H4 (cell line): ENCODE data around the gene RSPH1. TPM values are rescaled to one million over a fixed set of nuclear protein-coding genes. Genes with fewer than 3 reads are reported as not detected.

Source experiments
- DNase-seq: peaks from one replicate; pipeline ENCODE4 v3.0.0-alpha.2; 2015; ENCODE audit warnings: low spot score
- total RNA-seq: library from RNA; depleted of rRNA; stranded (reverse); fragments of >200 nt; shearing (Covaris generic); gene quantifications from 2 replicates; pipeline ENCODE4 v1.2.3, GENCODE V29; 2014

RSPH1 gene
- total RNA-seq, 1 experiment from 2014 or later = not detected

DNA sequence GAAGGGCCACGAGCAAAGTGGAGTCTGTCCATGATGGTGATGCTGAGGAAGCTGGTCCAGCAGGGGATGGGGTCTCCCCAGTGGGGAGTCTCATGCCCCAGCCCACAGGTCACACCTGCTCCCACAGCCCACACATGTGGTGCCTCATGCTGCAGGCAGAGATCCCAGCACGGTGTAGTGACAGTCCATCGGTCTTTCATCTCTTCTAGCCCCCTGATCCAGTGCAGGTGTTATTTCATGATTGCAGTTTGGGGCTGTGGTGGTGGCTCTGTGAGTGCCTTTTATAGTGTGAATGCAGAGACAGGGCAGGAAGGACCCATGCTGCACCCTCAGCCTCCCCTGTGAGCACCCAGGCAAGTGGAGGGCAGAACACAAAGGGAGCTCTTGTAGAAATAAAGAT lies 47.3 kb downstream of the RSPH1 start:
- no peak for DNase-seq

DNA sequence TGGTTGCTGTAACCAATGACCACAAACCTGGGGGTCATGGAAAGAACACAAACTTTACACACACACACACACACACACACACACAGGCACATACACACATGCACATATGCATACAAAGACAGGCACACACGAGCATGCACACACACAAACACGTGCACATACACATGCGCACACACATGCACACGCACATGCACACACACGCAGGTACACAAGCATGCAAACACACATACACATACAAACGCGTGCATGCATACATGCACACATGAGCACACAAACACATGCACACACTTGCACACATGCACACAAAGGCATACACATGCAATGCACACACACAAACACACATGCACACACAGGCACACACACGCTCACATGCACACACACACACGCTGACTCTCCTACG lies 48.3 kb downstream of the RSPH1 start:
- DNase-seq = no peak

DNA sequence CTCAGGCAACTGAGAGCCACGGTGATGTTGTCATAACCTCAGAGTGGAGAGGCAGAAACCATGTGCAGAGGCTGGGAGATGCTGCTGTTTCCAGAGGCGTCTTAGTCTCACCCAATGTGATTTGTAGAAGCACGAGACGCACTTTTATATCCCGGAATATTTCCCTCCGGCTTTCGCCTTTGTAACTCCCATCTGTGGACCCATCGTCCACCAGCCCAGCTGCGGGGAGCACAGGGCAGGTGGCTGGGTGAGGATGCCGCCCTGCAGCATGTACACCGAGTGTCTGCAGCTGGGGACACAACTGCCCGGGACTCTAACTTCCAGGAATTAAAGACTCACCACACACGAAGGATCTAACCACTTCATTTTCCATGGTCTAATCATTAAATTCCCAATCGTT lies 48.8 kb downstream of the RSPH1 start:
- no peak for DNase-seq

DNA sequence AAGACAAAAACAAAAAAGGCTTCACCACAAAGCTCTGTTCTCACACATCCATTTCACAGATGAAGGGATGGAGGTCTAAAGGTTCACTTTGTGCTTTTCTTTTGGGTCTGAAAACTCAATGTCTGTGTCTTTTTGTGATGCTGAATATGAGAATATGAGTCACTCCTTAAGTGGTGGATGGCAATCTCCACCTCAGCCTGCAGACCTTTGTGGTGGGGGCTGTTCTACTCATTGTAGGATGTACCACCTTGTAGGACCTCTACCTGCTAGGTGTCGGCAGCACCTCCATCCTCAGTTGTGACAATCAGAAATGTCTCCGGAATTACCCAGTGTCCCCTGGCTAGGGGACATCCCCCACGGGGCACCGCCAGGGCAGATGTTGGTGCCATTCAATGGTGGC lies 49.5 kb downstream of the RSPH1 start:
- DNase-seq = no peak

DNA sequence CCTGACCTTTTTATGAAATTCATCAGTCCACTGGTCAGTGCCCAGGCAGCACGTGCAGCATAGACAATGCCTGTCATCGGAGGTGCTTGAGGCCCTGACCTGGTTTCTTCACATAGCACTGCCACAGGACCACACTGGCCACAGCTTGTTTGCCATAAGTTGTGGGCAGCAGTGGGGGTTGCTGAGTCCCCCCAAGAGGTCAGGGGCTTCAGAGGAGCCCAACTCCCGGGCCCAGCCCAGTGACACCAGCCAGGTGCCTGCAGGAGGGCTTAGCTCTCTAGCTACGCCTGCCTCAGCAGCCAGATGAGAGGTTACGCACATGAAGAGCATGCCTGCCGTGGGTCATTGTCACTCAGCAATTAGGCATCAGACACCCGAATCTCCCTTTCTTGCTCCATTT lies 50.7 kb downstream of the RSPH1 start:
- DNase-seq = no peak

DNA sequence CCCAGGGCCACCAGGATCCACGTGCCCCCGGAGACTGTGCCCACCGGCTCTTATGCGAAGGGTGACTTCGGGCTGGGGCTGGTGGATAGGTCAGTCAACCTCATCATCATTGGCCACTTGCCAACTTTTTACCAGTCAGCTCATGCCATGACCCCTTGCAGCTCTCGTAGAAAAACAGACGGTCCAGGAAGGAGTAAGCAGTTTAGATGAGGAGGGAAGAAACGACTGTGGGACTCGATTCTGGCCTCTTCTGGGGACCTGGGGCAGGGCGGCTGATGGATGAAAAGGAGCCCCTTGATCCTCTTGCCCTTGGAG lies 51.3 kb downstream of the RSPH1 start:
- no peak for DNase-seq

DNA sequence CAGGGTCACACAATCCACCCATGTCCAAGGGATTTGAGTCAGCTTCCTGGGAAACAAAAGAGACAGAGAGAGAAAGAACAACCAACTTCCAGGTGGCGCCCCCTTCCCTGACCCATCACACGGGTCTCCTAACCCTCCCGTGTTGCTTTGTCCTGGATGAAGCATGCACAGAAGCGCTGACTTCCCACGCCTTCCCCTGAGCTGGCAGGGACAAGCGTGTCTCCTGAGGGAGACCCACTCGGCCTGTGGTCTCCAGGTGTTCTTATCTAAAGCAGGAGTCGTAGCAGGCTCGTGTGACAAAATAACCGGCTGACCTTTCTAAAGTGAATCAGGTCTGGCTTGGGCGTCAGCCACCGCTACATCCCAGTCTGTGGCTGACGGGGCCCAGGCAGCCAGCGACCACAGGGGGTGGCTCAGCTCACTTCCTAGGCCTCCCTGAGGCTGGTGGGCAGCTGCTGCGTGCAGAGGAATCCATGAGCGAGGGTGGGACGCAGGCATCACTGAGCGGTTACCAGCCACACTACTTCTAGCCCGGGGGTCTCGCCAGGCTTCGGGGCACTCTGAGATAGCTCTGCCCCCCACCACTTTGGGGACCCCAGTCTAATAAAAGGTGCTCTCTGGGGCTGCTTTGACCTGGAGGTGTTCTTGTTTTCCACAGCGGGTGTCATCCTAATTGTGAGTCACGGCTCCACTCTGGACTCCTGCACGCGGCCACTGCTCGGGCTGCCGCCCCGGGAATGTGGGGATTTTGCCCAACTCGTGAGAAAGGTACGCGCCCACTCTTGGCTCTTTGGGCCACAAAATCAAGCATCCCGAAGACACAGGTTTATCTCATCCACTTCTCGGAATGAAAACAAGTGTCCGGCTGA lies 51.9 kb downstream of the RSPH1 start:
- no peak for DNase-seq

DNA sequence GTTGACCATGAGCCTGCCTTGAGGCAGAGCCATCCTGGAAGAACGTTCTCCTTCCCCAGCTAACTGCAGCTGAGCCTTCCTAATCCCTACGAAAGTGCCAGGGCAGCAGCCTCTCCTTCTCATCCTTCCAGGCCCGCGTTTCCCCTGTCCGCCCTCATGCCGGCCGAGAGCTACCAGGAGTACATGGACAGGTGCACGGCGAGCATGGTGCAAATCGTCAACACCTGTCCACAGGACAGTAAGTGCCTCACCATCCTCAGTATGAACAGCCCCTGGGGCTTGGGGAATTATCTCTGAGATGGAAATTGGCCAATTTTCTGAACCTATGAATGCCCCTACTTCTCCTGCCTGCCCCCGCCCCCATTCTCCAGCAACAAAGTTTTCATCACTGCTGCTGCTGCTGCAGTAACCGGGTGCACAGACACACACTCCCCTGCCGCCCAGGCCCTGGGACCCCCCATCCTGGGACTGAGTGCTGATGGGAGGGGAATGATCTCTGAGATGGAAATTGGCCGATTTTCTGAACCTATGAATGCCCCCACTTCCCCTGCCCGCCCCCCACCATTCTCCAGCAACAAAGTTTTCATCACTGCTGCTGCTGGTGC lies 52.7 kb downstream of the RSPH1 start:
- DNase-seq = no peak

DNA sequence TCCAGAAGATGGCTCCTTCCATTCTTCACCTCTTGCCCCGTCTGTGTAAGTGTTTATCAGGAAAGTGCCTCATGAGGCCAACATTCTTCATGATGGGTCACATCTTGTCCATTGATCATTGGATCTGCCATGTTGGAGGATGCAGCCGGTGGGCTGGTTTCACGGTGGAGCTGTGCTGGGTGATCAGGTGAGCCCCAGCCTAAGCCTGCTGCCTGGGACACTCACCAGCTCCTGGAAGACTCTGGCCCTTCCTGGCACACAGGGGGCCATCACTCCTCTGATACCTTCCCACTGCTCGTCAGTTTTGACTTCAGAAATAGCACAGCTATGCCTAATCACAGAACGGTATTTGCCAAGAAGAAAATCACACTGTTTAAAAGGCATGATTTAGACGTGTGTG lies 54.1 kb downstream of the RSPH1 start:
- DNase-seq = no peak

DNA sequence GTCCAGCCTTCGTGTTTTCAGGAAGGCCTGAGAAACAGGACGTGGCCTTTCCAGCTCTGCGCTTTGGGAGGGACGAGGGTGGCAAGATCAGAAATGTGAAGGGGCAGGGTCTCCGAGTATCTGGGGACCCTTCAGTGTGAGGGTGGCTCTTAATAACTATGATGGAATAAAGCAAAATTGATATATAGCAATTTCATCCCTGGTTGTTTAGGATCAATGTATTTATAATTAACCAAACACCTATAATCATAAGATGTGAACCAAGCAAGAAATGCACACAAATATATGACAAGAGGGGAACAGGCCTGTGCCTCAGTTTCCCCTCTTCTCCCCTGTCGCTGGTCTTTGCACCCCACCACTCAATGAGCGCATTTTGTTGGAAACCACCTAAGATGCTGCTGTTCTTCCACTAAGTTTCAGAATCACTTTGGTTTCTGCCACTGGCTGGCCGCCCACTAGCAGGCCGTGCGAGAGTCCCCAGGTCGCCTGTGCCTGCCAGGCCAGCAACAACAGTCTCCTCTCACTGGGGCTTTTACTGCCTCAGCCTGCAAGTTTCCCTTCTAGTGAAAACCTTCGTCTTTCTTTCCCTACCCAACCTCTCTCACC lies 55.7 kb downstream of the RSPH1 start:
- DNase-seq = no peak

DNA sequence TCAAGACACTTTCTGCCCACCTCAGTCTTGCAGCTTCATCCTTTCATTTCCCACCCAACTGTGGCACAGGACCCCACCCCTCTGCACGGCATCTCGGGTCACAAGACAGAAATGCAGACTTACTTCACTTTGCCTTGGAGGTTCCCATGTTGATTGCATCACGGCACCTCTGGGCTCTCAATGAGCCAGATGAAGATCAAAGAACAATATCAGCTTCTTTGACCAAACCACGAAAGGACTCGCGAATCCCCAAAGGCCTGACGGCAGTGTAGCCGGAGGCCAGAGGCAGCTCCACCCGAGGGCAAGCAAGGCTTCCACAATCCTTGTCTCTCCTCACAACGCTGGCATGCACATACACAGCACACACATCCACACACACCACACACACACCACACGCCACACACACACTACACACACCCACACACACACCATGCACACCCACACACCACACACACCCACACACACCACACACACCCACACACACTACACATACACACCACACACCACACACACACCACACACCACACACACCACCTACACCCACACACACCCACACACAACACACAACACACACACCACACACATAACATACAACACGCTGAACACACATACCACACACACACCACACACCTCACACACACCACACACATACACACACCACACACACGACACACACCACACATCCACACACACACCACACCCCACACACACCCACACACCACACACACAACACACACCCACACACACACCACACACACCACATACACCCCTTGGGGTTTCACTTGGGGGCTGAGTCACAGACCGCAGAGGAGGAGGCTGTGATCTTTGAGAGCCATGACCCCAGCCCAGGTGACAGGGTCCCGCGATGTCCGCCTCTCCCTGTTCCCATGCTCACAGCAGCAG lies 56.5 kb downstream of the RSPH1 start:
- no peak for DNase-seq

DNA sequence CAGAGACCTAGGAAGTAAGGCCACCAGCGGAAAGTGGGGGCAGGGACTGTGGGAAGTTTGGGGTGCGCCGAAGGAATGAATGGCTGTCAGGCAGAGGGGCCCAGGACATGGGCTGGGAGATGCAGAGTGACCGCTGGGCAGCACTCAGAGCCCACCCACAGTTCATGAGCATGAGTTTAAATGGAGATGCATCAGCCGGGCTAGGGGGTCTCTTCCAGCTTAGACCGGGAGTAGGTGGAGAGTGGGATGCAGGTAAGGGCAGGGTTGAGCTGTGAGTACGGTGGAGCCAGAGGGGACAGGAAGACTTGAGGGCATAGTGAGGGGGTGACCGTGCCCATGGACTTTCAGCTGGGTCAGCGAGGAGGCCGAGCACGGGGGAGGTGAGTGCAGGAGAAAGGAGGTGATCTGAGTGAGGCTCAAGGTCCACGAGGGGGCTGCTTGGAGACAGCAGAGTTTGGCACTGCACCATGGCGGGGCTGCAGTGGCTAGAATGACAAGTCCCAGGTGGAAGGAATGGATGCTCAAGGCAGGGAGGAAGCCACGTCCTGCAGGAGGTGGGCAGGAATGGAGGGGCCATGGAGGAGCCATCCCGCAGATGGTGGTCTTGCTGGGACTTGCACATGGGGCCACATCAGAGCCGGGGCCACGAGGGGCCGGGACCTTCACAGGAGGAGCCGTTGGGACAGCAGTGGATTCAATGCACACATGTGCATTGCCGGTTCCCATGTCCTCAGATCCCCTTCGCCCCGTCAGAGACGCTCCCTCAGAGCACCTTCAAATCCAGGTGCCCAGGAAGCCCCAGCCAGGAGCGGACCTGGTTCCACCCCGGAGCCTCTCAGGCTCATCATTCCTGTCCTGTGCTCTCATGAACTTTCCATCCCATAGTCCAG lies 57.5 kb downstream of the RSPH1 start:
- no peak for DNase-seq

DNA sequence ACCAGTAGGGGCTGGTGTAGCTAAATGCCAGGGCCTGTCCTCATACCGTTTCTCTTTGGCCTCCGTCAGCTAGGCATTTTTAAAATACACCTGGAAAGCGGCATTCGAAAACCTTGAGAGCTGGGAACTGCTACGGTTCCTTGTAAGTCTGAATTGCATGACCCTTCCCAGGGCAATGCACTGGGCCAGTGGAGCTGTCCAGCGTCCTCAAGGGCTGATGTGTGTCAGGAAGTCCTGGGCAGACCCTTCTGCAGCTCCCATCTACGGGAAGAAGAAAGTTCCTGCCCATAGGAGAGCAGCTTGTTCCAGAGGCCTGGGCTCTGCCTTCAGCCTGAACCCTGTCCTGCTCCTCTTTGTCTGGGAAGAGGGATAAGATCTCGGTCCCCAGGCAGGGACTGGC lies 58.2 kb downstream of the RSPH1 start:
- DNase-seq = no peak

DNA sequence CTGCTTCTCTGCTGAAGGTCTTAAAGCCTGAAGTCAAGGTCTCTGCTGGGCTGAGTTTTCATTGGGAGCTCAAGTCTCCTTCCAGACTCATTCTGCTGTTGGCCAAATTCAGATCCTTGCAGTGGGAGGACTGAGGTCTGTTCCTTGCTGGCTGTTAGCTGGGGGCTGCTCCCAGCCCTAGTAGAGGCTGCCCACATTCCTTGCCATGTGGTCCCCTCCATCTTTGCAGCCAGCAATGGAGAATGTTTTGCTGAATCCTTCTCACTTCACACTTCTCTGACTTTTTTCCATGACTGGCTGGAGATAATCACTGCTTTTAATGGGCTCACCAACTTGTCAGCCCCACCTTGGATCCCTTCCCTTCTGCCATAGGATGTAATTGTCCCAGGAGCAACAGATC lies 59.1 kb downstream of the RSPH1 start:
- no peak for DNase-seq

DNA sequence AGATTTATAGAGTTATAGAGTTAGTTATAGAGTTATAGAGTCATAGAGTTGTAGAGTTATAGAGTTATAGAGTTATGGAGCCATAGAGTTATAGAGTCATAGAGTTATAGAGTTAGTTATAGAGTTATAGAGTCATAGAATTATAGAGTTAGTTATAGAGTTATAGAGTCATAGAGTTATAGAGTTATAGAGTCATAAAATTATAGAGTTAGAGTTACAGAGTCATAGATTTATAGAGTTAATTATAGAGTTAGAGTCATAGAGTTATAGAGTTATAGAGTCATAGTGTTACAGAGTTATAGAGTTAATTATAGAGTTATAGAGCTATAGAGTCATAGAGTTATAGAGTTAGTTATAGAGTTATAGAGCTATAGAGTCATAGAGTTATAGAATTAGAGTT lies 60.2 kb downstream of the RSPH1 start:
- no peak for DNase-seq

DNA sequence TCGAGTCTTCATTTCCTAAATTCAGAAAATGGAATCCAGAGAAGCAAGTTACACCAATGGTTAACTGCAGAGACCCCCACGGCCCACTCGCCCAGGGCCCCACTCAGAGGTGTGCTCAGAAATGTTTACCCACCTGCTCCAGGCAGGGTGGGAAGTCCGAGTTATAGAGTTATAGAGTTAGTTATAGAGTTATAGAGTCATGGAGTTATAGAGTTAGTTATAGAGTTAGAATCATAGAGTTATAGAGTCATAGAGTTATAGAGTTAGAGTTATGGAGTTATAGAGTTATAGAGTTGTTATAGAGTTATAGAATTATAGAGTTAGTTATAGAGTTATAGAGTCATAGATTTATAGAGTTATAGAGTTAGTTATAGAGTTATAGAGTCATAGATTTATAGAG lies 60.6 kb downstream of the RSPH1 start:
- no peak for DNase-seq

DNA sequence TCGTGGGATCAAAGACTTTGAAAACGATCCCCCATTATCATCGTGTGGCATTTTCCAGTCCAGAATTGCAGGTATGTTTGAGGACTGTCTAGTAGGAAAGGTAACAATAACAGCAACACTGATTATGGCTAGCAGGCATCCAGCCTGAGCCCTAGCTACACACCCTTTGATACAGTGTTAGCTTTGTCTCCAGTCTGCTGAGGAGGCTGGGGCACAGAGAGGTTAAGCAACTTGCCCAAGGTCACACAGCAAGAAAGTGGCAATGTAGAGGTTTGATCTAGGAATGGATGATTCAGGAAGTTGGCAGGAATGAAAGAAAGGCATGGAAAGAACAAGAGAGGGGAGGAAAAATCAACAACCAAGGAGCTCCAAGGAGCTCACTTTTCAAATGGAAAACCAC lies 61.1 kb downstream of the RSPH1 start:
- DNase-seq = no peak

DNA sequence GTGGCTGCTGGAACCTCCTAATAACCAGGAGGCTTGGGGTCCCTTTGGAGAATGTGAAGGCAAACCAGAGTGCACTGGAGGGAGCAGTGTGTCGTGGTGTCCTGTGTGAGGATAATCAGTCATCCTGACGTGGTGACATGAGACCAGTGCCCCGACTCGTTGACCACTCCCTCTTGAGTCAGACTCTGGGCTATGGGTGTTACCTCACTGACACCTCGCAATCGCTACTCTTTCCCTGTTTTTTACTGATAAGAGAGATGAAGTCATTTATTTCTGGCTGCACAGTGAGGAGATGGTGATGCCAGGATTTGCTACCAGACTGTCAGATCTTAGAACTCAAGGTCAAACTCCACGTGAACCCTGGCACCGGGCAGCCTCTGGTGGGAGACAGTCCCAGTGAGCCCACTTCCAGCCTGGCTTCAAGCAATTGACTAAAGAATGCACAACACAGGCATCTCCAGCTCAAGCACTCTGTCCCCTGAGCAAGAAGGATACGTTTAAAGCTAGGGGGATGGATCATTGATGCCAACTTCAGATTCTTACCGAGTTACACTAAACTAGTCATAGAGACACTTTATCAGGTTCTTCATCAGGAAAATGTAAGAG lies 62.0 kb downstream of the RSPH1 start:
- no peak for DNase-seq

DNA sequence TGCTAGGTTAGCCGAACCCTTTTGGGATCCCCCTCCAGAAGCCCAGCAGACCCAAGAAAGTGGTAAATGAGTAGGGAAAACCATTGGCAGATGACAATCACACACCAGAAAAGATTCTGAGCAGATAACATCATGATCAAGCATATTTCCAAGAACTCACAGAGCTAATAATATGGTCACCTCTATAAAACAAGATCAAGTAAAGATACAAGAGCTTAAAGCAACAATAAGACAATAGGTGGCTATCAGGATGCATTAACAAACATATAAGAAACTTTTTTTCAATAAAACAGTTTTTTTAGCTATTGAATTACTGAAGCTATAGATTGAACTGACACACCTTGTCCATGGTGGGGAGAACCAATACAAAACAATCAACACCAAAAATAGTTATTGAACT lies 63.3 kb downstream of the RSPH1 start:
- DNase-seq = no peak

DNA sequence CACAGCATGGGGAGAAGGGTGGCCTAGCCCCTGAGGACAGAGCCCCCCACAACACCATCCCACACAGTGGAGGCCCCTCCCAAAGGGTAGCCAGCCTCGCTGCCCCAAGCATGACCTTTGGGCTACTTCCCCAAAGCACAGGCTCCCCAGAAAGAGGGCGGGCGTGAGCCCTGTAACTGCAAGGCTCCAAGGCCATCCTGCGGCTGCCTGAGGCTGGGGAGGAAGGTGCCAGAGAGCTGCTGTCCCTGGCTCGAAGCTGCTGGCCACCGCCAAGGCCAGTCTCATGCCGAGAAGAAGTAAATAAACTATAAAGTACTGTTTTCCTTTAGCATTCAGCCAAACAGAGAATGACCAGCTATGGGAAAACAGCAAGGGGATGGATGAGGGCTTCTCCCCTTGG lies 64.8 kb downstream of the RSPH1 start:
- no peak for DNase-seq

DNA sequence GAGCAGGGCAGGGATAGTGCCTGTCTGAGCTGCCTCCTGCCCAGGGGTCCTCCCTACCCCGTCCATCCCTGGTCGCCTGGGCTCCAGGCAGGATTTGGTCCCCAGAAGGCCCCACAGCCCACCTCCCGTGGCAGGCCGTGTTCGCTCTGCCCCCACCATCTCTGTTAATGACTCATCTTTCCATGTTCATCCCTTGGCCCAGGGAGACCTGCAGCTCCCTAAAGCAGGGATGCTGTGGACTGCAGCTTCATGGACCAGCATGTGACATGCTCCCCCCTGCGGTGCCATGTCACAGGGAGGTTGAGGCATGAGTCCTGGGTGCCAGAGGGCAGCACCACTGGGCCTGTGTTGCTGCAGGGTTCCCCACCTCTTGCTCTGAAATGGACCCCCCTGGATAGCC lies 65.5 kb downstream of the RSPH1 start:
- no peak for DNase-seq
